ENCODE data around the gene CLEC18B.
"Not testable (repeated sequence)": the region's sequence is repeated elsewhere in the genome, so short reads cannot be mapped to it uniquely, and the experiment has no call there.

The CLEC18B gene

GRCh38 chr16:74406600-74407361, 14.5 kb downstream of the CLEC18B start:
- DNase-seq (ENCODE audit: low read depth in 2 of 2) = not testable (repeated sequence)

DNA sequence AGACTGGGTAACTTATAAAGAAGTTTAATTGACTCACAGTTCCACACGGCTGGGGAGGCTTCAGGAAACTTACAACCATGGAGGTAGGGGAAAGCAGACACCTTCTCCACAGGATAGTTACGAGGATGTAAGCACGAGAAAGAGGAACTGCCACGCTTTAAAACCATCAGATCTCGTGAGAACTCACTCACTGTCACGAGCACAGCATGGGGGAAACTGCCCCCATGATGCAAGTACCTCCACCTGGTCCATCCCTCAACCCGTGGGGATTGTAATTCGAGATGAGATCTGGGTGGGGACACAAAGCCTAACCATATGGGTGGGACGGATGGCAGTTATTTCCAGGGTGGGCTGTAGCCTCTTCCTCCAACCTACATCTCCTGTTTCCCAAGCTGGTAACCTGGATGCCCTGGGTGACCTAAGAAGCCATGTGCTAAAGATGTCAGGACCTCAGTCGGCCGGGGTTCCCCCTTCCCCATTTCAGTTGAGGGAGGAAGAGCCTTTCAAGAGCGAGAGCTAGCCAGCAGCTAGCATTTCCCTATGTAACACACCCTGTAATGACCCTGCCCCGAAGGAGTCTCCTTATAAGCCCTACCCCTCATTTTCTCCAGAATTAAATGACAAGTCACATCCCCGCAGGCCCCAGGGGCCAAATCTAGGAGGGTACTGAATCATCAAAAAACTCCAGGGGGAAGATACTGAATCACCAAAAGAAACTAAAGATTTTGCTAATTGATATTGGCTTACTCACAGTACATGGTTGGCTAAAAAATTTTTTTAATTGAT, 16.9 kb downstream of the CLEC18B start:
- DNase-seq (ENCODE audit: low read depth in 2 of 2) = not testable (repeated sequence)

GRCh38 chr16:74400238-74400637, 21.0 kb downstream of the CLEC18B start:
- DNase-seq (ENCODE audit: low read depth in 2 of 2) = not testable (repeated sequence)

- DNase-seq (ENCODE audit: low read depth in 2 of 2) = not testable (repeated sequence)
Measured at GRCh38 chr16:74398212-74398895, 22.9 kb downstream of the CLEC18B start.

DNA sequence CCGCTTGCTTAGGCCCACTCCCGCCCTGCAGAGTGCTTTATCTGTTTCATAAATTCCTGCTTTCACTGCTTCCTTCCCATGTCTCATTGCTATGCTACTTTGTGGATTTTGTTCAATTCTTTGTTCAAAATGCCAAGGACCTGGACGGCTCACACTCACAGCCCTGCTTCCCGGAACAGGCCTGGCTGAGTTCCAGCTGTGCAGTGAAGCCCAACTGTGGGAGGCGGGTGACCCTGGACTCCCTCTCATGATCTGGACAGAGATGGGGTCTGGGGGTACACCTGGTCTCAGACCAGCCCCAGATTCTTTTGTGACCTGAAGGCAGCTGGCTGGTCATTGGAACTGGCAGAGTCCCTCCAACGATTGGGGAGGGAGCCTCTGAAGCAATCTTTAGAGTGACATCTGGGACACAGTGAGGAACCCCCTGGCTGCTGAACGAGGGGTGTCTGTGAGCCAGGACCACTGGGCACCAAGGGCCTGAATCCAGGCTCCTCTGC, 24.7 kb downstream of the CLEC18B start:
- not testable (repeated sequence) for DNase-seq (ENCODE audit: low read depth in 2 of 2)

DNA sequence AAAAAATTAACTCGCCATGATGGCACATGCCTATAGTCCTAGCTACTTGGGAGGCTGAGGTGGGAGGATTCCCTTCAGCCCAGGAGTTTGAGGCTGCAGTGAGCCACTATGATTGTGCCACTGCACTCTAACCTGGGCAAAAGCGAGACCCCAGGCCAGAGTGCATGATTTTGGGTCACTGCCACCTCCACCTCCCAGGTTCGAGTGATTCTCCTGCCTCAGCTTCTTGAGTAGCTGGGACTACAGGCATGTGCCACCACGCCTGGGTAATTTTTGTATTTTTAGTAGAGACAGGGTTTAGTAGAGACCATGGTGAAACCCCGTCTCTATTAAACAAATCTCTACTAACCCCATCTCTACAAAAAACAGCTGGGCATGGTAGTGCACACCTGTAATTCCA, 26.7 kb downstream of the CLEC18B start:
- not testable (repeated sequence) for DNase-seq (ENCODE audit: low read depth in 2 of 2)

- DNase-seq (ENCODE audit: low read depth in 2 of 2) = not testable (repeated sequence)
Measured at GRCh38 chr16:74394131-74394530, 27.1 kb downstream of the CLEC18B start.

GRCh38 chr16:74391454-74392050, 29.7 kb downstream of the CLEC18B start:
- DNase-seq (ENCODE audit: low read depth in 2 of 2) = not testable (repeated sequence)

- DNase-seq (ENCODE audit: low read depth in 2 of 2) = not testable (repeated sequence)
Measured at GRCh38 chr16:74382339-74383034, 38.8 kb downstream of the CLEC18B start.

GRCh38 chr16:74373847-74374184, 47.5 kb downstream of the CLEC18B start:
- DNase-seq (ENCODE audit: low read depth in 2 of 2) = not testable (repeated sequence)

DNA sequence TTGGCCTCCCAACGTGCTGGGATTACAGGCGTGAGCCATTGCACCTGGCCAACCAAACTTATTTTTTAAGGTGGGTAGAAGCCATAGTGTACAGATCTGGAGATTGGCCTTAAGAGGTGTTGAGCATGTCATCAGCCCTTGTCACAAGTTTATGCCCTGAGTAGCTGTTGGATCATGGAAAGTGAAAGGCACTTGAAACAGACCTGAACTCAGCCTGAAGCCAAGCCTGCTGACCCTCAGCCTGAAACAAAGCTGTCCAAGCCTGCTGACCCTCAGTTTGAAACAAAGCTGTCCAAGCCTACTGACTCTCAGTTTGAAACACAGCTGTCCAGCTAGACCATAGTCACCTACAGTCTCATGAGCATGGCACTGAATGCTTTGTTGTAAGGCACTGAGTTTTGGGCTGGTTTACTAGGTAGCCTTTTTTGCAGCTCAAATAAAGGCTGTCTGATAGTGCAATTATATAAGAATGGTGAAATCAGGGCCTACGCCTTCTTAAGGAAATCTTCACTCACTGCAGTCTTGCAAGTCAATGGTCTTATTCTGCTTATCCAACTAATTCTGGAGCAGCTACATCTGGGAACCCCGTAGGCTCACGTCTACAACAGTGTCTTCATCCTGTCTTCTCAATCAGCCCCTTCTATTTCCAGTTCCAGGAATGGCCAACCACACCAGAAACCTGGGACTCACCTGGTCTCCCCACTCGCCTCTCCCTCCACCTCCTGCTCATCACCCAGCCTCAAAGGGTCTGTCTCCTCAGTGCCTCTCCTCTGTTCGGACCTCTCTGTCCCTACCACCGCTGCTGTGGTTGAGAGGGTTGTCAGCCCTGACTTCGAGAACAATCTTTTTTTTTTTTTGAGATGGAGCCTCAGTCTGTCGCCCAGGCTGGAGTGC, 48.1 kb downstream of the CLEC18B start:
- no peak for DNase-seq (ENCODE audit: low read depth in 2 of 2)

DNA sequence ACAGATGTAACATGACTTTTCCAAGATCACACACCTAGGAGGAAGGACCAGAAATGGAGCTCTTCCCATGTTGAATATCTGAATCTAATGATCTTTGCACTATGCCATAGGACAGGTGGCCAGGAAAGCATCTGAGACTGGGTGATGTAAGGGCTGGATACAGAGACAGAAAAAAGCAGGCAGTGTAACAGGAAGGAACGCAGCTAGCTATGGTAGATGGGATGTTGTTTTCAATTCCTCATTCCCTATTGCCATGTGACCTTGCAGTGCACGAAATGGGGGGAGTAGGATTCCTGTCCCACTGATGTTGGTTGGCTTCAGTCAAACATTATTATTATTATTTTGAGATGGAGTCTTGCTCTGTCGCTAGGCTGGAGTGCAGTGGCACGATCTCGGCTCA, 48.9 kb downstream of the CLEC18B start:
- no peak for DNase-seq (ENCODE audit: low read depth in 2 of 2)

- DNase-seq (ENCODE audit: low read depth in 2 of 2) = not testable (repeated sequence)
Measured at GRCh38 chr16:74370338-74371135, 50.7 kb downstream of the CLEC18B start.

- DNase-seq (ENCODE audit: low read depth in 2 of 2) = peak; percentile 97 to 100
Measured at GRCh38 chr16:74368002-74368911, 53.0 kb downstream of the CLEC18B start.

- peak; percentile 16 to 36 for DNase-seq (ENCODE audit: low read depth in 2 of 2)
Measured at GRCh38 chr16:74367469-74368001, 53.7 kb downstream of the CLEC18B start.

DNA sequence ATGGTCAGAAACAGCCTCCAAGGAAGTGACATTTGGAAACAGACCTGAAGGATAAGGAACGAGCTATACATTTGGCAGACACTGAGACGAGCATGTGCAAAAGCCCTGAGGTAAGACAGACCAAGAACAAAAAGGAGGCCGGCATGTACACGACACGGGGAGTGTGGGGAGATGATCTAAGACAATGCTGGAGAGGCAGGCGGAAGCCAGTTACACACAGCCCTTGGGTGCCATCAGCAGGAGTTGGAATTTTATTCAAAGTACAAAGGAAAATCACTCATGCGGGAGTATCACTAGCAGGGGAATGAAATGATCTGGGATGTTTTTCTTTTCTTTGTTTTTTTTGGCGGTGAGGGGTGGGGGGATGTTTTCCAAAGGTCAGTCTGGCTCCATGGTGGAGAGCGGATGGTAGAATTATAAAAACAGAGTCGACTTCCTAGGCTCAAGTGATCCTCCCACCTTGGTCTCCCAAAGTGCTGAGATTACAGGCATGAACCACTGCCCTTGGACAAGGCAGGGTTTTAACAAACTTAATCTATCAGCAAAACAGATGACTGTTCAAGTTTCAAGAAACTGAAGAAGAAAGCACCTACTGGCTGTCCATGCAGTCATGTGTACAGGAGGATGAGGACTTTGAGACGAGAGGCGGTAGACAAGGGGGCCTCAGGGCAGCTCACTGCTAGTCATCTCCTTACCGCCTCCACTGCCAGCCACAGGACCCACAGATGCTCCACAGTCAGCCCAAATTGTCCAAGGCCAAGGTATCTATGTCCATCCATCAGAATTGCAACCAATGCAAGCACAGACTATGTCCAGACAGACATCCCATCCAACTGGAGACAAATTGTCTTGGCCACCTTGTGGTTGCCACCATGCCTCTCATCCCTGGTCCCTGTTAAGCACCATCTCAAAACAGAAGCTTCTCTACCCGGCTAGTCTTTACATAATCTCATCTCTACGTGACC, 59.4 kb downstream of the CLEC18B start:
- not testable (repeated sequence) for DNase-seq (ENCODE audit: low read depth in 2 of 2)

All from stimulated activated CD8-positive, alpha-beta memory T cell treated with anti-CD3 and anti-CD28 coated beads, Interleukin-2, amount 100 ng/mL, for 48 hours (primary cell).